Measurements from ENCODE around the gene CAMK1G. TPM values are rescaled to one million over a fixed set of nuclear protein-coding genes. Genes with fewer than 3 reads are reported as not detected.

Gene CAMK1G
- total and polyA plus RNA-seq, 2 donors (not counting 1 experiment from before 2014, with no cell fraction given), result not detected

DNA sequence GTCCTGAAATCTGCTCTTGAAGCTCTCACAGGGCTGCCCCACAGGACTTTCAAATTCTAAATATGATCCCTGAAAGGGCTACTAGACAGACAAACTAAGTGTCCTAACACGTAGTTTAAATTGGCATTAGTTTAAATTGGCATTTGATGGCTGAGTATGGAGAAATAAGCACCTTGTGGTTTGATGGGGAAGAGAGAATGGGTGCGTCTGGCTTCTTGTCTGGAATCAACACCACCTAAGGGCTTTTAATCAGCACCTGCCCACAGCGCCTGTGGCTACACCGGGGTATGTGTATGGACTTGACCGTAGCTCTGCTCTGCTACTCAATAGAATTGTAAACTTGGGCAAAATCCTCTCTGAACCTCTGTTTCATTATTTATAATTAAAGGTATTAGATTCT, 74.4 kb downstream of the CAMK1G start:
- TF ChIP-seq, protein P1, sequence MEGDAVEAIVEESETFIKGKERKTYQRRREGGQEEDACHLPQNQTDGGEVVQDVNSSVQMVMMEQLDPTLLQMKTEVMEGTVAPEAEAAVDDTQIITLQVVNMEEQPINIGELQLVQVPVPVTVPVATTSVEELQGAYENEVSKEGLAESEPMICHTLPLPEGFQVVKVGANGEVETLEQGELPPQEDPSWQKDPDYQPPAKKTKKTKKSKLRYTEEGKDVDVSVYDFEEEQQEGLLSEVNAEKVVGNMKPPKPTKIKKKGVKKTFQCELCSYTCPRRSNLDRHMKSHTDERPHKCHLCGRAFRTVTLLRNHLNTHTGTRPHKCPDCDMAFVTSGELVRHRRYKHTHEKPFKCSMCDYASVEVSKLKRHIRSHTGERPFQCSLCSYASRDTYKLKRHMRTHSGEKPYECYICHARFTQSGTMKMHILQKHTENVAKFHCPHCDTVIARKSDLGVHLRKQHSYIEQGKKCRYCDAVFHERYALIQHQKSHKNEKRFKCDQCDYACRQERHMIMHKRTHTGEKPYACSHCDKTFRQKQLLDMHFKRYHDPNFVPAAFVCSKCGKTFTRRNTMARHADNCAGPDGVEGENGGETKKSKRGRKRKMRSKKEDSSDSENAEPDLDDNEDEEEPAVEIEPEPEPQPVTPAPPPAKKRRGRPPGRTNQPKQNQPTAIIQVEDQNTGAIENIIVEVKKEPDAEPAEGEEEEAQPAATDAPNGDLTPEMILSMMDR (IDR thresholded peaks at IDR 0.05), result no peak
- TF ChIP-seq EZH2 (IDR thresholded peaks at IDR 0.05; ENCODE audit: borderline replicate concordance, insufficient read depth, low read depth, low read length, poor library complexity, severe bottlenecking), result no peak
- H3K4me2 ChIP-seq (replicated peaks; ENCODE audit: low read depth, low read length, poor library complexity, severe bottlenecking), result no peak overlapping the region
- POLR2A ChIA-PET, result no interaction called here
- Mint-ChIP-seq H3K9me3 (ENCODE audit: insufficient read depth) (no peaks in the 10 kb centered on the region), H3K27ac (no peak overlapping the region), H3K27me3 (peaks cover 20% of the 10 kb centered on the region), H3K4me3 (no peak overlapping the region), H3K4me1 (peaks cover 6% of the 10 kb centered on the region)
- no peak for DNase-seq
- intact Hi-C loops (cut with micrococcal nuclease), result no loop called here
- no peaks in the 10 kb centered on the region for H3K79me2 ChIP-seq (ENCODE audit: control insufficient read depth, insufficient read depth, low read length)
- no peak overlapping the region for H2AFZ ChIP-seq (ENCODE audit: insufficient read depth, low read depth, low read length, poor library complexity, severe bottlenecking)
- H3K9me3 ChIP-seq (ENCODE audit: control extremely low read depth in 1 of 3, control insufficient read depth in 2 of 3, insufficient read depth in 1 of 3, low read length in 2 of 3), result no peaks in the 10 kb centered on the region
- H3K27me3 ChIP-seq (replicated peaks in 1 of 4; ENCODE audit: control extremely low read depth in 1 of 4, control insufficient read depth in 3 of 4, insufficient read depth in 4 of 4, low read length in 3 of 4), result peaks cover 0 to 8% (median 0%) of the 10 kb centered on the region in 4 experiments
- no CpG with 5 or more reads among the region's 5 CpGs for WGBS (ENCODE audit: insufficient coverage)
- H3K4me1 ChIP-seq (ENCODE audit: control insufficient read depth in 2 of 2, insufficient read depth in 2 of 2, low read length in 2 of 2), result peaks cover 5% of the 10 kb centered on the region in 2 donors
- no peak overlapping the region for H3K4me3 ChIP-seq (ENCODE audit: control extremely low read depth in 1 of 5, extremely low read depth in 1 of 5, insufficient read depth in 1 of 5, low read depth in 2 of 5, low read length in 4 of 5)
- no peak overlapping the region for H3K27ac ChIP-seq (ENCODE audit: low read length in 2 of 2)
- no peak overlapping the region for H3K9ac ChIP-seq (ENCODE audit: low read length)
- no peaks in the 10 kb centered on the region for H4K20me1 ChIP-seq (ENCODE audit: control insufficient read depth, insufficient read depth, low read length, poor library complexity, severe bottlenecking)
- ATAC-seq (ENCODE audit: low read depth), result no peak
- CTCF ChIA-PET, result no interaction called here
- no peaks in the 10 kb centered on the region for H3K36me3 ChIP-seq (replicated peaks in 1 of 2; ENCODE audit: control extremely low read depth in 1 of 2, control insufficient read depth in 1 of 2, extremely low read depth in 1 of 2, insufficient read depth in 2 of 2, low read length in 1 of 2)

DNA sequence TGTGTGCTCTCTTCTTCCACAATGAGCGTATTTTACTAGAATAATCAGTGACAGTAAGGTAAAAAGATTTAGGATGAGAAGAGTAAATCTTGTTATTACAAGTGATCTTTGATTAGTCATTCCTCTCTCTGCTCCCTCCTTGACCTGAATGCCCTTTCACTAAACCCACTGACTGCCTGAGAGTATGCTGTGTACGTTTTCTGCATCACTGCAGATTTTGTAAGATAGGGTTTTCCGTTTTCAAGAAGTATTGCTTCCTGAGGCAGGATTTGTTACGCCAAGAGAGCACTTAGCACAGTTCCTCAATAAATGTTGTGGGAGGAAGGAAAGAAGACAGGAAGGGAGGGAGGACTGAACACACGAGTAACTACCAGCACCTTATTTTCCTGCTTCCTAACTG, 76.4 kb downstream of the CAMK1G start:
- DNase-seq (no peak), ATAC-seq (ENCODE audit: low read depth) (no peak)
- Mint-ChIP-seq H3K27me3 (peaks cover 18% of the 10 kb centered on the region), H3K27ac (no peak overlapping the region), H3K4me3 (no peak overlapping the region), H3K4me1 (peaks cover 6% of the 10 kb centered on the region), H3K9me3 (ENCODE audit: insufficient read depth) (no peaks in the 10 kb centered on the region)
- no peak overlapping the region for H3K27ac ChIP-seq (ENCODE audit: low read length in 2 of 2)
- no peak overlapping the region for H3K9ac ChIP-seq (ENCODE audit: low read length)
- H3K4me2 ChIP-seq (replicated peaks; ENCODE audit: low read depth, low read length, poor library complexity, severe bottlenecking), result no peak overlapping the region
- POLR2A ChIA-PET, result no interaction called here
- no peaks in the 10 kb centered on the region for H3K36me3 ChIP-seq (replicated peaks in 1 of 2; ENCODE audit: control extremely low read depth in 1 of 2, control insufficient read depth in 1 of 2, extremely low read depth in 1 of 2, insufficient read depth in 2 of 2, low read length in 1 of 2)
- 0% methylated on average over 1 of the region's 5 CpGs for WGBS (ENCODE audit: insufficient coverage)
- H4K20me1 ChIP-seq (ENCODE audit: control insufficient read depth, insufficient read depth, low read length, poor library complexity, severe bottlenecking), result no peaks in the 10 kb centered on the region
- H3K27me3 ChIP-seq (replicated peaks in 1 of 4; ENCODE audit: control extremely low read depth in 1 of 4, control insufficient read depth in 3 of 4, insufficient read depth in 4 of 4, low read length in 3 of 4), result peaks cover 0 to 8% (median 0%) of the 10 kb centered on the region in 4 experiments
- no peak overlapping the region for H2AFZ ChIP-seq (ENCODE audit: insufficient read depth, low read depth, low read length, poor library complexity, severe bottlenecking)
- peaks cover 5% of the 10 kb centered on the region in 2 donors for H3K4me1 ChIP-seq (ENCODE audit: control insufficient read depth in 2 of 2, insufficient read depth in 2 of 2, low read length in 2 of 2)
- TF ChIP-seq EZH2 (IDR thresholded peaks at IDR 0.05; ENCODE audit: borderline replicate concordance, insufficient read depth, low read depth, low read length, poor library complexity, severe bottlenecking), result no peak
- TF ChIP-seq, protein P1 (IDR thresholded peaks at IDR 0.05), result no peak
- CTCF ChIA-PET, result no interaction called here
- no peaks in the 10 kb centered on the region for H3K79me2 ChIP-seq (ENCODE audit: control insufficient read depth, insufficient read depth, low read length)
- no peak overlapping the region for H3K4me3 ChIP-seq (ENCODE audit: control extremely low read depth in 1 of 5, extremely low read depth in 1 of 5, insufficient read depth in 1 of 5, low read depth in 2 of 5, low read length in 4 of 5)
- H3K9me3 ChIP-seq (ENCODE audit: control extremely low read depth in 1 of 3, control insufficient read depth in 2 of 3, insufficient read depth in 1 of 3, low read length in 2 of 3), result no peaks in the 10 kb centered on the region
- intact Hi-C loops (cut with micrococcal nuclease), result no loop called here
